GM12892 (cell line): ENCODE data around the gene LHFPL4.

ENCODE experiments used
- POLR2A ChIP-seq: IDR thresholded peaks from 2 replicates; pipeline ENCODE4 v1.6.1; 2011; ENCODE audit warnings: low read depth, low read length, control low read depth
- POLR2AphosphoS5 ChIP-seq: IDR thresholded peaks from 2 replicates; pipeline ENCODE4 v1.6.1; 2011; ENCODE audit warnings: low read depth, low read length, control low read depth

- TF ChIP-seq POLR2AphosphoS5 (no peak), POLR2A (no peak)
These were observed 80.0 kb downstream of the LHFPL4 start for GRCh38 chr3:9473496-9474065.
